CD4-positive, alpha-beta T cell treated with Interleukin-6 at 100 ng/mL for 8 hours (primary cell): ENCODE data around the gene CBFA2T2.

Experiments
- DNase-seq: peaks from one replicate; pipeline ENCODE4 v3.0.0-alpha.2; 2020; ENCODE audit warnings: mixed read lengths, low spot score

CBFA2T2 gene

GRCh38 chr20:33576432-33577125 lies 86.7 kb downstream of the CBFA2T2 start:
- no peak for DNase-seq

- DNase-seq, result no peak
These were observed 88.6 kb downstream of the CBFA2T2 start for GRCh38 chr20:33578510-33578909.

DNA sequence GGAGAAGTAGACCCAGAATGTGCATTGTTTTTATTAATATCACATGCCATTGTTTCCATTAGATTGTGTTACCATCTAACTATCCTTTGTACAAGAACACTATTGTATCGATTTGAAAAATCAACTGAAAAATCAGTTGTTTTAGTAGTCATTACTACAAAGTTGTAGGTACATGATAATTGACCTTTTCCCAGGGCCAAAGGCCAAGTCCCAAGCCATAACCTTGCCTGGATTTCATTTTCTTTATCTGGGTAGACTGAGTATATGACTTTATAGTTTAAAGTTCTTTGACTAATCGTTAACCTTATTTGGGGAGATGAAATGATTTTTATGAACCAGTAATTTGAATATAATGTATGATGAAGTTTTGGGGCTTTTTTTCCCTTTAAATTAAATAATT lies 93.2 kb downstream of the CBFA2T2 start:
- DNase-seq, result no peak

GRCh38 chr20:33584976-33585375 lies 95.1 kb downstream of the CBFA2T2 start:
- no peak for DNase-seq

- no peak for DNase-seq
These were observed 95.5 kb downstream of the CBFA2T2 start for GRCh38 chr20:33585413-33585812.

- DNase-seq, result no peak
These were observed 99.2 kb downstream of the CBFA2T2 start for GRCh38 chr20:33589059-33589458.

GRCh38 chr20:33591901-33592300 lies 102.0 kb downstream of the CBFA2T2 start:
- DNase-seq, result peak; percentile 6

GRCh38 chr20:33594743-33595142 lies 104.8 kb downstream of the CBFA2T2 start:
- no peak for DNase-seq

DNA sequence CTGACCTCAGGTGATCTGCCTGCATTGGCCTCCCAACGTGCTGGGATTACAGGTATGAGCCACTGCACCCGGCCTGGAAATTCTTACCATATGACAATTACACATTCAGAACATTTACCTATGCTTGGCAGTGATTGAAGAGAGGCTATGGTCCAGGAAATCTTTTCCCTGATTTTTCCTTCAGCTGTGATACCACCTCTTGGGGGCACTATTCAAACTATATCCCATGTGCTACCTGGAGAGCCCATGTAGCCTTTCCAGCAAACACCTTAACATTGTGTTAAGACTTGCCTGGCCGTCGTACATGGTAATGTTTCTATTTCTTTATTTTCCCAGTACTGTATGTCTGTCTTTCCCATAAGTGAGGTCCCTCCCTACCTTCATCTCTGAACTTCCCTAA lies 110.5 kb downstream of the CBFA2T2 start:
- DNase-seq, result no peak

GRCh38 chr20:33600981-33601380 lies 111.1 kb downstream of the CBFA2T2 start:
- DNase-seq, result no peak

DNA sequence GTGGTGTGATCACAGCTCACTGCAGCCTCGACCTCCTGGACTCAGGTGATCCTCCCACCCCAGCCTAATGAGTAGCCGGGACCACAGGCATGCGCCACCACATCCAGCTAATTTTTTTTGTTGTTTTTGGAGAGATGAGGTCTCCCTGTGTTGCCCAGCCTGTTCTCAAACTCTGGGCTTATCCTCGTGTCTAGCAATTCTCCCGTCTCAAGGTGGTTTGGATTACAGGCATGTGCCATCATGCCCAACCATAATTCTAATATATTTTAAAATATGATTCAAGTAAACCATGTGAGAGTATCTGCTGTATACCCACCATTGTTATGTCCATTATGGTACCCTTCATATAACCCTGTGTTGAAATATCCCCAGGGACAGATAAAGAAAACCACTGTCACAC lies 112.0 kb downstream of the CBFA2T2 start:
- DNase-seq, result no peak

GRCh38 chr20:33602826-33603590 lies 113.1 kb downstream of the CBFA2T2 start:
- DNase-seq, result no peak

- no peak for DNase-seq
These were observed 114.4 kb downstream of the CBFA2T2 start for GRCh38 chr20:33604084-33604990.

DNA sequence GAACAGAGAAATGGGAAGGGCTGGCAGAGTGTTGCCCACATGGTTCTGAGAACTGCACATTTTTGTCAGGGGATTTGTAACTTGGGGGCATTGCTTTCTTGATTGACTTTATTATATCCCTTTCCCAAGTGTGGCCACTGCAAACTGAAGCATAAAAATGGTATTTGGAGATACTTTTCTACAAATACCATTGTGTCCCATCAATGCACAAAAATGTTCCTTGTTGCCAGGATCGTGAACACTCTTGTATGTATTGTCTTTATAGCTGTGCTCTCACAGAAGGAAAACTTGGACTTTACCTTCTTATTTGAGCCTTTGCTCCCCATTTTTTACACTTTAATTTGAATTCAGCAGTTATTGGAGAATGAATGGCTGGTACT lies 115.1 kb downstream of the CBFA2T2 start:
- no peak for DNase-seq

DNA sequence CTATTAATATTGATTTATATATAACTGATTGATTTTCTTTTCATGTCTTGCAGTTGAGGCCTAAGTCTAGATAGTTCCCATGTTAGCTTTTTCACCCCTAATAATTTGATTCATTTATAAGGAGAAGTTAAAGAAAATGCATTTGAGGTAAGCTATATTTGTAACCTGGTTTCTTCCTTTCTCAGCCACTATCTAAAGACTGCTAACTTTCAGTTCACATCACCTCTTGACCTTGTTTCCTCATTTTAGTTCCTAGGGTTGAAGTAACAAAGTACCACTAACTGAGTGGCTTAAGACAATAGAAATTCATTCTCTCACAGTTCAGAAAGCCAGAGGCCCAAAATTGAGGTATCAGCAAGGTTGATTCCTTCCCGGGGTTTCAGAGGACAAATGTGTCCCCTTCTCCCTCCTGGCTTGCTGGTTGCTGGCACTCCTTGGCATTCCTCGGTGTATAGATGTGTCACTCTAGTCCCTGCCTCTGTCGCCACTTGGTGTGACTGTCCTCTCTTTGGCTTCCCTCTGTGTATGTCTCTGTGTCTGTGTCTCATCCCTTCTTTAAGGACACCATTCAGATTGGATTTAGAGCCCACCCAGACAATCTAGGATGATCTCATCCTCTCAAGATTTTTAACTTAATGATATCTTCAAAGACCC lies 116.3 kb downstream of the CBFA2T2 start:
- no peak for DNase-seq

DNA sequence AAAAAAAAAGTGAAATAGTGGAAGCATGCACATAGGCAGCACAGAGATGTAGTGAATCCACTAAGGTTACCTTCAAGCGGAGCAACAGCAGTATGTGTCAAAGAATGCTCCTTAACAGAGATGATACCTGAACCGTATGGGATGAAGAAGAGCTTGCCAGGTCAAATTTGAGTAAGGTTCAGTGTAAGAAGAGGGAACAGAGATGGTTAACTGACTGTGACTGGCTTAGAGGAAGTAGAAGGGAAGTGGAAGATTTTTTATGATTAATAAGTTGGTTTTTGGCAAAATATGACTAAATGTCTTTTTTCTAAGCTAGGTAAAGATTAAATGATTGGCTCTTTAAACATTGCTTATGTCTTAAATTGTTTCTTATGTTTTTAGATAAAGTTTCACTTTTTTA lies 119.6 kb downstream of the CBFA2T2 start:
- DNase-seq, result no peak

- DNase-seq, result no peak
These were observed 121.2 kb downstream of the CBFA2T2 start for GRCh38 chr20:33611106-33611505.

GRCh38 chr20:33612001-33612400 lies 122.1 kb downstream of the CBFA2T2 start:
- DNase-seq, result no peak

DNA sequence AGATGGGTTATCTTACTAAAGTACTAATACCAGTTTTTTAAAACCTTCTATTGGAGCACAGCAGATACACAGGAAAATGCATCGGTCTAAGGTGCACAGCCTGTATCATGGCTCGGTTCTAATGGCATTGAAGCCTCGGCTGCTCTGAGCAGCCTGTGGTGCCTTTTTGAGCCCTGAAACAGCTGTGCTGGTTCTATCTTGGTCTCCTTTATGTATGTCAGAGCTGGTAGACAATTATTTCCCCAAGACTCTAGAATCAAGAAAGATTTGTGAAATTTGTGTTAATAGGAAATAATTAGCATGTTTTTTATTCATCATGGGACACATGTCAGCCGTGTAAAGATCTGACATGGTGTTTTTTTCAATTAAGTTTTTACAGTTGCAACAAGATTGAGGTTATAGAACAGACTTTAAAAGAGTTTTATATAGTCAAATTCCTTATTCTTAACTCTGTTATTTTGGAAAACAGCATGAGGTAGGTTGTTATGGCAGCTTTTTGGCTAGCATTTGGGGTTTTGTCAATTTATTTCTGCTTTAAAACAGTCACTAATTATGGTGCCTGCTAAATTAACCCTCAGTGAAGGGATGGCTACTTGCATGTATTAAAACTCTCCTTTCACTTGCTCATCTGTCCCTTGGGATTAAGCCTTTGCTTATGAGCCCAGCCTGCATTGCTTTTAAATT lies 132.0 kb downstream of the CBFA2T2 start:
- no peak for DNase-seq

- no peak for DNase-seq
These were observed 132.9 kb downstream of the CBFA2T2 start for GRCh38 chr20:33622705-33623365.

- DNase-seq, result peak; percentile 40
These were observed 134.5 kb downstream of the CBFA2T2 start for GRCh38 chr20:33624399-33624798.
